Smooth muscle cell (in vitro differentiated cells): ENCODE data around the gene TCF12. TPM values are rescaled to one million over a fixed set of nuclear protein-coding genes. Genes with fewer than 3 reads are reported as not detected.

Experiments
- DNase-seq: peaks from one replicate; lab custom pipeline; 2025; ENCODE audit not compliant: unreplicated experiment; lab: John Stamatoyannopoulos, UW
- H2AFZ ChIP-seq: fragments of 200-600 bp; sonication (generic); 2 replicates; pipeline ENCODE4 v1.6.0; 2016; ENCODE audit warnings: antibody characterized with exemption, low read depth, mild to moderate bottlenecking
- H3F3A ChIP-seq: fragments of 200-600 bp; sonication (generic); 2 replicates; pipeline ENCODE4 v1.6.0; 2017; ENCODE audit warnings: antibody characterized with exemption, low read depth
- H3K27ac ChIP-seq: fragments of 200-600 bp; sonication (generic); 2 replicates; pipeline ENCODE4 v1.5.1; 2016; ENCODE audit warnings: low read depth, mild to moderate bottlenecking
- H3K27me3 ChIP-seq: fragments of 200-600 bp; sonication (generic); 2 replicates; pipeline ENCODE4 v1.6.1; 2016; ENCODE audit warnings: low read depth, mild to moderate bottlenecking
- H3K36me3 ChIP-seq: fragments of 200-600 bp; sonication (generic); 2 replicates; pipeline ENCODE4 v1.5.1; 2016; ENCODE audit warnings: low read depth
- H3K4me1 ChIP-seq: fragments of 200-600 bp; sonication (generic); 2 replicates; pipeline ENCODE4 v1.5.1; 2016; ENCODE audit warnings: low read depth
- H3K4me2 ChIP-seq: fragments of 200-600 bp; sonication (generic); 2 replicates; pipeline ENCODE4 v1.6.0; 2016; ENCODE audit warnings: mild to moderate bottlenecking
- H3K4me3 ChIP-seq: fragments of 200-600 bp; sonication (generic); 2 replicates; pipeline ENCODE4 v1.5.1; 2016; ENCODE audit warnings: mild to moderate bottlenecking
- H3K79me2 ChIP-seq: fragments of 200-600 bp; sonication (generic); 2 replicates; pipeline ENCODE4 v1.6.0; 2016; ENCODE audit warnings: low read depth, mild to moderate bottlenecking
- H3K9ac ChIP-seq: fragments of 200-600 bp; sonication (generic); 2 replicates; pipeline ENCODE4 v1.6.0; 2016; ENCODE audit warnings: low read depth
- H3K9me3 ChIP-seq: fragments of 200-600 bp; sonication (generic); replicated peaks from 2 replicates; pipeline ENCODE4 v1.5.1; 2016; ENCODE audit warnings: low read depth
- H4K20me1 ChIP-seq: fragments of 200-600 bp; sonication (generic); 2 replicates; pipeline ENCODE4 v1.6.0; 2016; ENCODE audit warnings: low read depth
- WGBS: methylation state at CpG from one replicate; pipeline ENCODE4 v1.1.7; 2016; ENCODE audit warnings: low lambda C conversion rate; 5-methylcytosine and 5-hydroxymethylcytosine counted together
- polyA plus RNA-seq: library from polyadenylated mRNA; unstranded; fragments of >200 nt; fragmentation: Nextera tagmentation; extraction: Ambion mirVana; gene quantifications from 2 replicates; pipeline ENCODE4 v1.2.1, GENCODE V29; 2016
- total RNA-seq: library from RNA; depleted of rRNA; stranded (reverse); fragments of >200 nt; gene quantifications from 2 replicates; pipeline ENCODE4 v1.2.3, GENCODE V29; 2014
- TF ChIP-seq, protein P1 (sequence below): fragments of 200-600 bp; sonication (generic); IDR thresholded peaks from 2 replicates; pipeline ENCODE4 v1.5.1; 2017; ENCODE audit warnings: borderline replicate concordance, mild to moderate bottlenecking, antibody characterized with exemption; ENCODE audit not compliant: insufficient read depth, poor library complexity, severe bottlenecking

The TCF12 gene
- total RNA-seq (136 and 302 TPM in 2 replicates), polyA plus RNA-seq (50.3 and 54.1 TPM in 2 replicates)

DNA sequence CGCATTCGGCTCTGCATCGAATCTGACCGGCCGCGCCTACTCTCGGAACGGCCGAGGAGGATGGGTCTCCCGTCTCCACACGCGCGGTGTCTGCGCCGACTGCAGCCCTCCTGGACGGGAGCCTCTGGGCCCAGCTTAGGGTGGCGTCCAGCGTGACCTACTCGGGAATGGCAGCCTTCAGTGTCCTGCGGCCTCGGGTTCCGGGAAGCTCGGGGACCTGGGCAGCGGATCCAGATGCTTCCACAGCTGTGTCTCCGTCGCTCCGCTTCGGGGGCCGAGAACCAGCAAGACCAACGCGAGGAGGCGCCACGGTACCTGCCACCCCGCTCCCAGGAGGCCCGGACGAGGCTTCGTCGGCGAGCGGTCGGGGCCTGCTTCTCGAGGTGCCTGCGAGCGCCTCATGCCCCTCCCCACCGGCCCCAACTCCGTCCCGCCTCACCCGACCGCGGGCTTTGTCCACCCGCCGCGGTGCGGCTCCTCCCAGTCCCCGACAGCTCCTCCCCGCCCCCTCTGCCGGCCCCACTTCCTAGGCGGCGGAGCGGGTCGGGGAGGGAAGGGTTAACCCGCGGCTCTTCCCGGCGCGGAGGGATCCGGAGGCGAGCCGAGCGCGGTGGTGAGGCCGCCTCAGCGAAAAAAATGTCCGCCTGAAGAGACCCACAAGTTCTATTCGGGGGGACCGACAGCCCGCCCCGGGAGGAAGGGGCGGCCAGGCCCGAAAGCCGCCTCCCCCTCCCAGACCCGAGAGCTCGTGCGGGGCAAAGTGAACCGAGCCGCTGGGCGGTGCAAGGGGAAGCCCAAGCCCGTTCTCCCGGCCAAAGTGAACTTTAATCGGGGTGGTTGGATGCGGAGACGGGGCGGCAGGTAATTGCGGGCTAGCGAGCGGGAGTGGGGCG is at the start of gene TCF12:
Gene TCF12 (plus strand): TSS at position 599 of the 893 bp plus-strand sequence. CDS start 1,270 bp downstream, outside the sequence.
- TF ChIP-seq, protein P1, sequence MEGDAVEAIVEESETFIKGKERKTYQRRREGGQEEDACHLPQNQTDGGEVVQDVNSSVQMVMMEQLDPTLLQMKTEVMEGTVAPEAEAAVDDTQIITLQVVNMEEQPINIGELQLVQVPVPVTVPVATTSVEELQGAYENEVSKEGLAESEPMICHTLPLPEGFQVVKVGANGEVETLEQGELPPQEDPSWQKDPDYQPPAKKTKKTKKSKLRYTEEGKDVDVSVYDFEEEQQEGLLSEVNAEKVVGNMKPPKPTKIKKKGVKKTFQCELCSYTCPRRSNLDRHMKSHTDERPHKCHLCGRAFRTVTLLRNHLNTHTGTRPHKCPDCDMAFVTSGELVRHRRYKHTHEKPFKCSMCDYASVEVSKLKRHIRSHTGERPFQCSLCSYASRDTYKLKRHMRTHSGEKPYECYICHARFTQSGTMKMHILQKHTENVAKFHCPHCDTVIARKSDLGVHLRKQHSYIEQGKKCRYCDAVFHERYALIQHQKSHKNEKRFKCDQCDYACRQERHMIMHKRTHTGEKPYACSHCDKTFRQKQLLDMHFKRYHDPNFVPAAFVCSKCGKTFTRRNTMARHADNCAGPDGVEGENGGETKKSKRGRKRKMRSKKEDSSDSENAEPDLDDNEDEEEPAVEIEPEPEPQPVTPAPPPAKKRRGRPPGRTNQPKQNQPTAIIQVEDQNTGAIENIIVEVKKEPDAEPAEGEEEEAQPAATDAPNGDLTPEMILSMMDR: peak; percentile 37

GRCh38 chr15:56869573-56869972 is 48.9 kb upstream of the TCF12 start:
- no peak for DNase-seq
- Histone ChIP-seq H3K79me2 (no peaks in the 10 kb centered on the region), H3K4me1 (peaks cover 9% of the 10 kb centered on the region), H3K4me2 (no peak overlapping the region), H4K20me1 (no peaks in the 10 kb centered on the region), H3K27ac (no peak overlapping the region), H3F3A (no peaks in the 10 kb centered on the region), H3K9me3 (no peaks in the 10 kb centered on the region), H3K9ac (no peak overlapping the region), H3K4me3 (no peak overlapping the region), H3K27me3 (no peaks in the 10 kb centered on the region), H3K36me3 (no peaks in the 10 kb centered on the region), H2AFZ (no peak overlapping the region)
- WGBS: 75% methylated on average over 3 of the region's 3 CpGs
- TF ChIP-seq, protein P1: peak; percentile 33

More for the DNA sequence above, at the start of gene TCF12:
- Histone ChIP-seq H3K4me2 (peak within 1 kb of the TSS; percentile 97), H3K9me3 (no peaks in the 10 kb centered on the region), H3K9ac (peak within 1 kb of the TSS; percentile 97), H3K4me1 (peaks cover 36% of the 10 kb centered on the region), H3F3A (peaks cover 6% of the 10 kb centered on the region), H4K20me1 (peaks cover 30% of the 10 kb centered on the region), H3K27ac (peak within 1 kb of the TSS; percentile 64), H2AFZ (peak within 1 kb of the TSS; percentile 92), H3K79me2 (peaks cover 47% of the 10 kb centered on the region), H3K27me3 (no peaks in the 10 kb centered on the region), H3K36me3 (peaks cover 4% of the 10 kb centered on the region), H3K4me3 (peak within 1 kb of the TSS; percentile 79)
- peak; percentile 78 for DNase-seq
- 2% methylated on average over 73 of the region's 97 CpGs for WGBS

- Histone ChIP-seq H3K27ac (no peak overlapping the region), H2AFZ (no peak overlapping the region), H3K36me3 (no peaks in the 10 kb centered on the region), H3K4me2 (peak overlapping the region; percentile 8), H3K4me1 (peaks cover 9% of the 10 kb centered on the region), H3K79me2 (no peaks in the 10 kb centered on the region), H3K4me3 (no peak overlapping the region), H3F3A (no peaks in the 10 kb centered on the region), H4K20me1 (no peaks in the 10 kb centered on the region), H3K9ac (no peak overlapping the region), H3K27me3 (no peaks in the 10 kb centered on the region), H3K9me3 (no peaks in the 10 kb centered on the region)
- 82% methylated on average over 1 of the region's 1 CpG for WGBS
- TF ChIP-seq, protein P1: no peak
- DNase-seq: no peak
Observed at GRCh38 chr15:56871185-56871584, 47.3 kb upstream of the TCF12 start.
